SK-N-MC (cell line): ENCODE data around the gene PRKD1.

ENCODE experiments used
- EZH2 ChIP-seq: fragments of 200-600 bp; sonication (generic); IDR thresholded peaks from one replicate; pipeline ENCODE4 v1.6.1; 2017; ENCODE audit warnings: antibody characterized with exemption
- POLR2AphosphoS5 ChIP-seq: IDR thresholded peaks from 2 replicates; pipeline ENCODE4 v1.6.1; 2012; ENCODE audit warnings: mild to moderate bottlenecking, low read depth, low read length, borderline replicate concordance

- TF ChIP-seq POLR2AphosphoS5 (no peak), EZH2 (no peak)
Measured at GRCh38 chr14:29955087-29955486, 27.4 kb upstream of the PRKD1 start.
